Suprapubic skin (tissue), 4 donors: ENCODE measurements around the gene TOR2A.

ENCODE experiments used
- CTCF ChIP-seq, 2 donors: fragments of 200-600 bp in 1 of 2; fragments of 450-650 bp in 1 of 2; sonication (generic) in 1 of 2; IDR thresholded peaks; one replicate each; pipeline ENCODE4 v1.5.1; 2016 to 2019; ENCODE audit warnings: antibody characterized with exemption in 2 of 2, mild to moderate bottlenecking in 1 of 2, moderate library complexity in 1 of 2
- POLR2A ChIP-seq, 2 donors: fragments of 450-650 bp; IDR thresholded peaks; one replicate each; pipeline ENCODE4 v1.6.1; 2017; ENCODE audit warnings: antibody characterized with exemption in 2 of 2, mild to moderate bottlenecking in 2 of 2, moderate library complexity in 2 of 2
- POLR2AphosphoS5 ChIP-seq, 3 donors: sonication (generic); formaldehyde crosslinking; IDR thresholded peaks; one replicate each; pipeline ENCODE4 v1.6.1; 2017; ENCODE audit warnings: antibody characterized with exemption in 3 of 3

- no peak for TF ChIP-seq POLR2A (IDR thresholded peaks at IDR 0.05)
- TF ChIP-seq POLR2AphosphoS5 (IDR thresholded peaks at IDR 0.05): no peak
- no peak for TF ChIP-seq CTCF (IDR thresholded peaks at IDR 0.05)
Observed at GRCh38 chr9:127706836-127707241, 28.3 kb downstream of the TOR2A start, which contains the start of gene CFAP157.
